ENCODE data around the gene GNRH2. TPM values are rescaled to one million over a fixed set of nuclear protein-coding genes. Genes with fewer than 3 reads are reported as not detected.

GNRH2 gene
- total and polyA plus RNA-seq, 10 of the 15 experiments (the other 5 are each of a cell fraction or from before 2014, with no cell fraction given): 0.12 to 0.85 (median 0.31) TPM; not detected in 7

GRCh38 chr20:3014662-3015061, 28.8 kb upstream of the GNRH2 start:
- no peaks in the 10 kb centered on the region for H3K4me1 ChIP-seq (ENCODE audit: control insufficient read depth, insufficient read depth, low read length)
- ChIA-PET RAD21 (ENCODE audit: unreplicated experiment) (interaction anchor here (0.9 kb wide), 1 partner anchor 14 kb away, joined by 3 read pairs; no protein-coding TSS in a partner anchor), SMC1A (ENCODE audit: uncharacterized antibody, unreplicated experiment) (interaction anchor here (0.7 kb wide), 2 partner anchors 52 to 914 kb away, joined by 3 read pairs; no protein-coding TSS in a partner anchor), POLR2A (interaction anchor here (0.7 kb wide), 1 partner anchor 275 kb away, joined by 5 read pairs; no protein-coding TSS in a partner anchor), CTCF (interaction anchor here (0.6 to 1.3 kb wide), 3 partner anchors 14 to 204 kb away, joined by 3 to 6 read pairs (median 4); no protein-coding TSS in a partner anchor)
- 25% methylated on average over 3 of the region's 3 CpGs for WGBS (ENCODE audit: insufficient coverage, insufficient replicate concordance, low lambda C conversion rate, missing lambda C conversion rate)
- H2AFZ ChIP-seq (ENCODE audit: control insufficient read depth, low read depth, low read length): no peak overlapping the region
- no peak overlapping the region for H3K4me3 ChIP-seq
- H3K4me2 ChIP-seq (ENCODE audit: control insufficient read depth, insufficient read depth): no peak overlapping the region
- H3K79me2 ChIP-seq (ENCODE audit: control insufficient read depth, insufficient read depth, low read length): no peaks in the 10 kb centered on the region
- no peak for ATAC-seq
- FAIRE-seq: no peak
- no peaks in the 10 kb centered on the region for H3K9me3 ChIP-seq (replicated peaks; ENCODE audit: control insufficient read depth, insufficient read depth, low read length)
- H4K20me1 ChIP-seq (ENCODE audit: control insufficient read depth, insufficient read depth): no peaks in the 10 kb centered on the region
- no peaks in the 10 kb centered on the region for H3K27me3 ChIP-seq (replicated peaks in 1 of 2; ENCODE audit: control insufficient read depth in 2 of 2, insufficient read depth in 2 of 2, low read length in 1 of 2)
- TF ChIP-seq POLR2AphosphoS2 (IDR thresholded peaks at IDR 0.05; ENCODE audit: low read depth, low read length) (no peak), ATF2 (IDR thresholded peaks at IDR 0.05; ENCODE audit: low read length) (no peak), NFIC (IDR thresholded peaks at IDR 0.05; ENCODE audit: low read depth, low read length) (no peak), ZNF274 (IDR thresholded peaks at IDR 0.05; ENCODE audit: insufficient read depth, insufficient read length) (no peak), CBX3 (IDR thresholded peaks at IDR 0.05; ENCODE audit: borderline replicate concordance, low read depth) (no peak), BCLAF1 (IDR thresholded peaks at IDR 0.05) (no peak), TBL1XR1 (IDR thresholded peaks at IDR 0.05; ENCODE audit: low read depth, low read length) (no peak), NR2F1 (conservative IDR thresholded peaks at IDR 0.05) (no peak), EED (IDR thresholded peaks at IDR 0.05; ENCODE audit: low read depth) (no peak), GABPA (IDR thresholded peaks at IDR 0.05; ENCODE audit: low read depth) (no peak), RBBP5 (conservative IDR thresholded peaks at IDR 0.05) (no peak), HDAC2 (IDR thresholded peaks at IDR 0.05) (no peak), MYC (IDR thresholded peaks at IDR 0.05; ENCODE audit: insufficient read depth, insufficient read length, insufficient replicate concordance, low read length, severe bottlenecking) (no peak), SREBF2 (IDR thresholded peaks at IDR 0.05; ENCODE audit: low read length) (no peak), STAT3 (IDR thresholded peaks at IDR 0.05; ENCODE audit: low read depth, low read length) (no peak), HDAC6 (IDR thresholded peaks at IDR 0.05; ENCODE audit: unreplicated experiment) (no peak), SUZ12 (IDR thresholded peaks at IDR 0.05; ENCODE audit: unreplicated experiment) (no peak), ZBED1 (IDR thresholded peaks at IDR 0.05; ENCODE audit: borderline replicate concordance) (no peak), ZNF217 (IDR thresholded peaks at IDR 0.05) (no peak)
- no peak overlapping the region for H3K9ac ChIP-seq (ENCODE audit: control insufficient read depth, insufficient read depth, low read length)
- no peak for DNase-seq (ENCODE audit: low read depth, low spot score)
- intact Hi-C loops (cut with micrococcal nuclease; ENCODE audit: unreplicated experiment) (no loop called here), in situ Hi-C loops (cut with MboI) (no loop called here)
- no TSS peak for BruUV-seq (replicated peaks)
- no peak overlapping the region for H3K27ac ChIP-seq (ENCODE audit: control insufficient read depth, insufficient read depth)
- peaks cover 0 to 8% of the 10 kb centered on the region in 2 experiments for H3K36me3 ChIP-seq (ENCODE audit: control insufficient read depth in 2 of 2, insufficient read depth in 2 of 2, low read length in 1 of 2)

Measured in GM12878 (cell line).